HG03135 (cell line): Measurements from ENCODE around the gene CMC4.

Source experiments
- ATAC-seq: cut with Tn5 transposase; IDR thresholded peaks from one replicate; pipeline ENCODE4 v1.9.1; 2021; ENCODE audit warnings: mild to moderate bottlenecking, moderate library complexity; ENCODE audit not compliant: unreplicated experiment

The CMC4 gene

GRCh38 chrX:155070975-155071693 lies at the start of gene CMC4, which contains the start of the genes BRCC3 and MTCP1:
Gene CMC4, minus strand, starts transcription at chrX:155071136. Its CDS starts 7,113 bp downstream, at chrX:155064023.
Gene BRCC3, plus strand, starts transcription at chrX:155071508. Its CDS starts 20 bp downstream, at chrX:155071528.
Gene MTCP1, minus strand, starts transcription at chrX:155071136. Its CDS starts 5,126 bp downstream, at chrX:155066010.
- ATAC-seq: peak; percentile 80

DNA sequence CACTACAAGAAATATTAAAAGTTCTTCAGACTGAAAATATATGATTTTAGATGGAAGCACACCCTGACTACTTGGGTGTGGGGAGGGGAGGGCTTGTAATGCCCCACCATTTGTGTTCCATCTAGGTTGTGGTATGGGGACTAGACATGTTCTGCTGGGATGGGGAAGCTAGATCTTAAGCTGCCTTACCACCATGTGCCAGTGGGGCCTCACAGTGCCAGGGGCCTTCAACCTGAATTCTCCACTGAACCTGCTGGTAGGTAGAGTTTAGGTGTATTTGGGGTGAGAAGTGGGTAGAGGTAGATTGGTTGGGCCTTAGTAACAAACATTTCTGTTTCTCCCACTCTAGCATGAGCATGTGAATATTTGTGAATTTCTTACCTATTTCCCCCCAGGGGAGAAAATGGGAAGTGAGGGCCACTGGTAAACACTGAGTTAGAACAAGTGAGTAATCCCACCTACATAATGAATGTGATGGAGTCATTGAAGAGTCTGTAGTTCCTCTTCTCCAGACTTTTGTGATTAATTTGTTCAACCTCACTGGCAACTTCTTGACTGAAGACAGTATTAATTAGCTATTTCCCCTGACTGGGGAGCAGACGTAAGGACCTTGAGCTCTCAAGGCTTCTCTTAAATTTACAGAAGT lies 44.4 kb upstream of the CMC4 start:
- ATAC-seq: no peak

GRCh38 chrX:155113097-155113496 lies 42.2 kb upstream of the CMC4 start:
- no peak for ATAC-seq

DNA sequence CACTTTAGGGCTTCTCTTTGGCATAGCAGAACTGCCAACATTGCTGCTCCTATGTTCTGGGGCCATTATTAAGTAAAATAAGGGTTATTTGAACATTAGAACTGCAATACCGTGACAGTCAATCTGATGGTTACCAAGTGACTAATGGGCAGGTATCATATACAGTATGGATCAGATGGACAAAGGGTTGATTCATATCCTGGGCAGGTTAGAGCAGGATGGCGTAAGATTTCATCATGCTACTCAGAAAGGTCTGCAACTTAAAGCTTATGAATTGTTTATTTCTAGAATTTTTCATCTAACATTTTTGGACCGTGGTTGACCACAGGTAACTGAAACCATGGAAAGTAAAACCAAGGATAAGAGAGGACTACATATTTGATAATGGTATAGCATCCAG lies 41.2 kb upstream of the CMC4 start:
- ATAC-seq: no peak

DNA sequence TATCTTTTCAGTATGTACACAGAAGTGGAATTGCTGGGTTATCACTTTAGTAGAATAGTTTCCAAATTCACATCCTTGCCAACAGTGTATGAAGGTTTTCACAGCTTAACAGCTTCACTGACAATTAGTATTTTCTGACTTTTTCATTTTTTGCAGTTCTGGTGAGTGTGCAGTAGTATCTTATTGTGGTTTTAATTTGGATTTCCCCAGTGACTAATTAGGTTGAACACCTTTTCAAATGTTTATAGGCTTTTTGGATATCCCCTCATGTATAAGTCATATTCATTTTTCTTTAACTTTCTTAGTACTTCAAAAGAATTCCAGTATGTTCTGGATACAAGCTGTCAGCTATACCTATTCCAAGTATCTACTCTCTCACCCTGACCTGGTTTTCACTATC lies 37.5 kb upstream of the CMC4 start:
- ATAC-seq: no peak

- ATAC-seq: no peak
Measured at GRCh38 chrX:155105919-155106318, 35.0 kb upstream of the CMC4 start.

DNA sequence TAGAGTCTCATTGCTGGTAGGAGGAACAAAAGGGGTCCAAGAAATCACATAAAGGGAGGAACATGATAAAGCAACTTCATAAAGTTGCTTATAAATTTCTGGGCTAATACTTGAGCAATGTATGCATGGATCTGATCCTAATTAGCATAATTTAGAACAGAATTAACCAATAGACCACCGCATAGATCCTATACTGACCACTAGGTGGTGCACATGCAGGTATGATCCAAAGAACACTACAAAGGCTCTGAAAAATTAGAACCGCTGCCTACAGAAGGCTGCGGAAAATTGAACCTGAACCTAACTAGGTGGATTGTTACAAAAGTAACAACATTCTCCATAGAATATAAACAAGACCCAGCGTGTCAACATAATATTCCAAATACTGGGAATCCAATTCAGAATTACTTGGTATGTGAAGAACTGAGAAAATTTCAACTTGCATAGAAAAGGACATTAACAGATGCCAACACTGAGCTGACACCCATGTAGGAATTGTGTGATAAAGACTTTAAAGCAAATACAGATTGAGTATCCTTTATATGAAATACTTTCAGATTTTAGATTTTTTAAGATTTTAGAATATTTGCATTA lies 23.6 kb upstream of the CMC4 start:
- peak; percentile 79 for ATAC-seq

DNA sequence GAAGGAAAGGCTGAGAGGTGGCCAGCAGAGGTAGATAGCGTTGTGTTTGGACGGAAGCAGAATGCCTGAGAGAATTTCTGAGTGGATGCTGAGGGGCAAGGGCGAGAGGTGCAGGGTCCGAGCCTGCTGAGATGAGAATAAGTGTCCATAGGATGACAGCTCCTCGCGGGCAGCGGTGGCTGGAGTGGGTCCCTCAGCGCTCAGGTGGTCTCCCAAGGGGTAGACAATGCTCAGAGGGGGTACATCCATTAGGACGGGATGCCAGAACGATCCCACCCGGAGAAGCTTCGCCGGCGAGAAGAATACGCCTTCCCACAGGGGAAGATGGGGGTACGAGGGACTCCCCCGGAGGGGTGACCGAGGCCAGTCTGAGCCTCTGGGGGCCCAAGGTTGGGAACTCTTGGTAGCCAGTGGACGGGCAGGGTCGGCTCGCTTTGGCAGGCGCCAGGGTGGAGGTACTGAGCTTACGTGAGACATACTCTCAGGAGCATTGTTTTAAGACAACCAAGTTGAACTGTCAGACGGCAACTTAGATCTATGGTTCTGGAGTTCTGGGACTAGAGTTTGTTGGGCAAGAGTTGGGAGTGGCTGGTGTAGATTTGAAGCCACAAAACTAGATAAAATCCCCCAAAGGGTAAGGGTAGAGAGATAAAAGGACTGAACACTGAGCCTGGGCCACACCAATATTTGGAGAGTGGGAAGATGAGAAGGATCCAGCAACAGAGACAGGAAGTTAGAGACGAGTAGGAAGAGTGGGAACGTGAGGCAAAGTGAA lies 16.2 kb upstream of the CMC4 start:
- no peak for ATAC-seq

DNA sequence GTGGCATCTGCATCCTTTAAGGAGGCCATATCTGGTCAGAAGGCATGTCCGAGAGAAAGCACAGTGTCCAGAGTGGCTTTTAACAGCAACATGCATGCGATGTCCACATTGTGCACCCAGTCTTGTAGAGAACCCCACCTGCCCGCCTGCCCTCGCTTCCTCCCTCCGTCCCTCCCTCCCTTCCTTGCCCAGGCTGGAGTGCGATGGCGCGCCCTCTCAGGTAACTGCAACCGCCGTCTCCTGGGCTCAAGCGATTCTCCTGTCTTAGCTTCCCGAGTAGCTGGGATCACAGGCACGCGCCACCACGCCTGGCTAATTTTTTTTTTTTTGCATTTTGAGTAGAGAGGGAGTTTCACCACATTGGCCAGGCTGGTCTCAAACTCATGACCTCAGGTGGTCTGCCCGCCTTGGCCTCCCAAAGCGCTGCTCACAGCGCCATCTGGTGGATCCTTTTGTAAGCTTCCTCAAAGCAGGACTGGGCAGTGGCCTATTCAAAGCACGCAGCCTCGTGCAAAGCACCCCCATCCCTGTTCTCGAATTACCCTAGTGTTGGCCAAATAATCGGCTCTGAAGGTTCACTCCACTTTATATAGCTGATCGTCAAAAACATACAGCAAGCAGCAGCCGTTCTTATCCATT lies 15.4 kb upstream of the CMC4 start:
- ATAC-seq: no peak

GRCh38 chrX:155071694-155072280 lies 851 bp upstream of the CMC4 start:
- peak; percentile 17 for ATAC-seq

DNA sequence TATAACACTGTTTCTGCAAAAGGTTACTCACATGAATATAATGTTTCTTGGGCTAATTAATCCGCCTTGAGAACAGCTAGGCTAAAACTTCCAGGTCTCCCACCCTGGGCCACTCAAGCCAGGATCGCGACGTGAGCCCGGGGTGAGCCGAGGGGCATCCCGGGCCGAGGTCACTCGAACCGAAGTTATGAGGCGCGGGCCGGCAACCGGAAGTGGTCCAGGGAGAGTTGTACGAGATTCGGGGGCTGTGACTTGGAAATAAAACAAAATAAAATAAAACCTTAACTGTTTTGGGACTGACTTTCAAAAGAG lies 317 bp downstream of the CMC4 start:
- ATAC-seq: peak; percentile 26

DNA sequence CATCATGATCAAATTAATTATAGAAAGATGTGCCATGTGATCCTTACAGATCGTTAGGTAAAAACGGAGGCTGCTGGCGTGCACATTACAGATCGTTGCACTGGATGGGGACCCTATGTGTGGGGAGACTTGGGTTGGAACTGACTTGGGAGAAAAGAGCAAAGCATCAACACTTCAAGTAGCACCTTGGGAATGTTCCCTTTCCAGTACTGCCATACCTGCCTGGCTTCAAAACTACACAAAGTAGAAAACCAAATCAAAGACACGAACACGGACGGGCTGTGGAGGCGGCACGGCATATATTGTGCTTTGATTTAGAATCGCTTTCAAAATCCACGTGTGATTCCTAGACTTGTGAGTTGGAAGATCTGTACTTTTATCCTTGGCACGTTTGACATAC lies 898 bp downstream of the CMC4 start:
- ATAC-seq: no peak

GRCh38 chrX:155069414-155069813 lies 1.5 kb downstream of the CMC4 start:
- no peak for ATAC-seq

DNA sequence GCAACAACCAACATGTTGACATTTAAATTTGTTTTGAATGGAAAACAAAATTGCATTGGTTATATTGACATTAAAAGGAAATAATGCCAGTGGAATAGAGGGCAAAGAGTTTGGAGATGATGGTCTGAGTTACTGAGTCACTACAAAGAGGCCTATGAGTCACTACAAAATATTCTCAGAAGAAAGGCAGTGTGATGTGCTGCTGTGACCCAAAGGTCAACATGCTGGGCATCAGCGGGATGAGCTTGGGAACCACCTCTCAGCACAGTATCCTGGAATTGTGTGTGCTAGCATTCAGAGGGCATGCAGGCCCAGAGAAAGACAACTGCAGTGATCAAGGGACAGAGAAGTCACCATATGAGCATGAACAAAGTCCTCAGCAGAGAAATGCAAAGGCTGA lies 2.8 kb downstream of the CMC4 start:
- ATAC-seq: no peak

DNA sequence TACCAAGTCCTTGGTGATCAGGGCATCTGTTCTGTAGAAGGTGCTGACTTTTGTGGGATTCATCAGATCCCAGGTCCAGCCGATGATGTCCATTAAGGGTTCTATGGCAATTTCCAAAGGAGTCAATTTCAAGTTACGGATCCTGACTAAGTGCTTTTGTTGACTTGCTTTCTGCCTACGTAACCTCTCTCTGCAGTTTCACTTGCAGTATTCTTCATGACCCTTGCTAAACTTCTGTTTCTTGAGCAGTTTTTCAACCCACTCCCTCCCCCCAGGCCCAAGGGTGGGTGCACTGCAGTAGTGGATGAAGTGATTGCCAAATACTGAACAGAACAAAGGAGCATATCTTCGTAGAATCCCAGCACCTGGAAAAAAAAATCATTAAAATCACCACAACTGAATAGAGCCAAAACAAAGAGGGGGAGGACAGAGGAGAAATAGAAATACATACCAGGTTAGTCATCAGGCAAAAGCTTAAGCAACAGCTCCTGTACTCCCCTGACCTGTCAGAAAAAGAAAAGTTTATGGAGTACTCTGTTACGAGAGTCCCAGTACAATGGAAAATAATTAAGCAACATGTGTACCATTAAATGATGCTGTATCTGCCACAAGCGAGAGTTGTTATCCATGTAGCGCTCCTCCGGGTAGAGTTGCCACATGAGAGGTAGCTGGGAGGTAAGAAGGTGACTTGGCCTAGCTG lies 5.8 kb downstream of the CMC4 start:
- no peak for ATAC-seq

DNA sequence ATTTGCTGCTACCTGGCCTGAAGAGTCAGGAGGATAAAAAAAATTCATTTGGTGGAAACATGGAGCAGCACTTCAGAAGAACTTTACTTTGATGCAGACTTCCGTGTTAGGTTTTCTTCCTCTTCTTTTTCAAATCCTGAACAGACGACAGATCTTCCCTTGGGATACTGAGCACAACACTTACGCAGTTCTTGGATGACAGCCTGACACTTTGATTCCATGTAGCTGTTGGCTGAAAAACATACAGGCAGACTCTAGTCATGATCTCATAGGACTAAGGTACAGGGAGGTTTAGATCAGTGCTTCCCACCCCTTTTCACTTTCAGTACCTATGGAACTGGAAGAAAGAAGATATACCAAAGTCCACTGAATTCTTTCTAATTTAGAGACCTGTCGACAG lies 9.2 kb downstream of the CMC4 start:
- ATAC-seq: no peak

DNA sequence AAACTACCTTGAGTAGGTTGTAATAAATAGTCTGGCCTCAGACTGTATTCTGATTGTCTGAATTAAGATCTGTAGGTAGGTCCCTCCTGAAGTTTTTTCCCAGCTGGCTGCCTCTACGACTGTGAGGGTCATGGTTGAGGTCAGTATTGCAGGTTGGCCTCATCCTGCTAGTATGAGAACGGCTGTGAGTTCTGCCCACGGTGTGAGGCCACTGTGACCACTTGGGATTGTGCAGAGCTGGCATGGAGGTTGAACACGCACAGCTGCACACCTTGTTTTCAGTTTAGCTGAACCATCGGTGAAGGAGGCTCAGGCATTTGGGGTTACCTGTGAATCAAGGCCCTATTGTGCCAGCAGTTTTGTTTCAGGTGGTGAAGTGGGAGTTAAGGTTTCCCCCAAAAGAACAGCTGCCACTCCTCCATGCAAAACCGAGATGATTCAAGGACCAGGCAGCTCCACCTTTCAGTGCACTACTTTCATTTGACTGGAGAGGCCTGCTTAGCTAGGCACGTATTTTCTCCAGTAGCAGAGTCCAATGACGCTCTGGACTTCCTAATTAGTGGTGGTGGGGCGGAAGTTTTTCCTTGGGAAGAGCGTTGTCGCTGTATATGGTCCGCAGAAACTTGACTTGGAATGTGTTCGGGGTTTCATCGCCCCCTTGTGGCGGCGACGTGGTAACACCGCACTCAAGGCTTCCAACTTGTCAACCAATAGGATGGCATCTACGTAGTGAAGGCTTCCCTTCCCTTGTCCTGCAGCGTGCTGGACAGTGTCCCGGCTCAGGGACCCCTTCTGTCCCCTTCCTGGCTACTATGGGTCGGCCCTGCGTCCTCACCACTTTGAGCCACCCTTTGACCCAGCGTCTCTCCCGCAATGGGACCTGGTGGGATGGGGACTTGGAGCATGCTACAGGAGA lies 13.8 kb downstream of the CMC4 start:
- peak; percentile 78 for ATAC-seq

DNA sequence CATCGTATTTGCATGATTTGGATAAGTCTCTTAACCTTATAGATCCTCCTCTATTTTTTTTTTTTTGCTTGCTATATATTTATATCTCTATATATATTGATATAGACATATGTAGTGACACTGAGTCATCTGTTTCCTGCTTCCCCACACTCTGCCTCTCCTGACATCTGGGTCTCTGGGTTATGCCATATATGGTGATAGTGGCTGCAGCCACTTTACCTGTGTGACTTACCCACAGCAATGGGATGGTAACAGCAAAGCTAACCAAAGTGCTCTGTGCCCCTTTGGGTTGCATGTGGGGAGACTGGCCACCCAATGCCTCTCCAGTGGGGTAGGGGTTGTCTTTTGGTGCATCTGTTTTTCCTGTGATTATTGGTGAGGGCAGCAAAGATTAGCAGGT lies 14.5 kb downstream of the CMC4 start:
- no peak for ATAC-seq

DNA sequence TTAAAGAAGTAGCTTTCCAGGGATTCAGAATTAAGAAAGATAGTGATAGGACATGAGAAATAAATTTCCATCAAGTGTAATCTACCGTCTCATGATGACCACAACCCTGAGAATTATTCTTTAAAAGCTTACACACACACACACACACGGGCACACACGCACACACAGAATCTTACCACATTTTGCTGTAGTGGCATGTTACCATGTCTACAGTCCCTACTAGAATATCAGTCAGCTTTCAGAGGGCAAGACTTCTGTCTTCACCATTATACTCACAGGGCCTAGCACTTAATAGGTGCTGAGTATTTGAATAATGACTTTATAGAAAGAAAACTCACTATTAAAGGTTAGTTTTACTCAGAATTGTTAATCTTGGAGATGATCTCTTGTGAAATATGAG lies 15.4 kb downstream of the CMC4 start:
- ATAC-seq: no peak
